ENCODE results near the gene EN1.

Gene EN1

DNA sequence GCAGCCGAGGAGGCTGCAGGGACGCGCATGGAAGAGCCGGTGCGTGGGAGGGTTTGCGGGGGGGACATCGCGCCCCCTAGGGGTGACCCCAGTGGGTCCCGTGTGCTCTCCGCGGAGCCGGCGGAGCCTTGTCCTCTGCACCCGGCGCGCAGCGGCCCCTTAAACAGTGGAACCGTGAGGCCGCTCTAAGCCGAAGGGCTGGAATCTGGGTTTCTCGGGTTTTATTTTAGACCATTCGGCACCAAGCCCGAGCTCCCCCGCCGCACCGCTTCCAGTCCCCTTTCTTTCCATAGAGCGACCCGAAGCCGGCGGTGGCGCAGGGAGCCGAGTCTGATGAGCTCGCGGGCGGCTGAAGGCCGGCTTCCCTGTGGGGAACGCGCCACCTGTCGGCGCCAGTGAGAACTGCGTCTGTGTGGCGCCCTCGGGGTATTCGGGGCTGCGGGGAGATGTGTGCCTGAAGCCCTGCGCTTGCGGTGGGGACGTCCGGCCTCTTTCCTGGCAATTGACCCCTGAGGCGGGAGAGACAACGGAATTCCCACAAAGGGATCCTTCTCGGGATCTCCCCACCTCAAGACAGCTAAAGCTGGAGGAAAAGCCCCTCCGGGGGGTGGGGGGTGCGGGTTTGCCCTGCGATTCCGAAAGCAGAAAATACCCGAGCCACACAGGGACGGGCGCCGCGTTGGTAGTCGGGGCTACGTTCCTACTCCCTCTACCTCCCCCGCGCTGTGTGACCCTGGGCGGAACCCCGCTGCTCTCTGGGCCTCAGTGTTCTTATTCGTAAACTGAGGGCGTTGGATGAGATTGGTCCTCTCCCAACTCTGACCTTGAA, 8.2 kb upstream of the EN1 start:
- DNase-seq (ENCODE audit: low read depth): peak; percentile 69

DNA sequence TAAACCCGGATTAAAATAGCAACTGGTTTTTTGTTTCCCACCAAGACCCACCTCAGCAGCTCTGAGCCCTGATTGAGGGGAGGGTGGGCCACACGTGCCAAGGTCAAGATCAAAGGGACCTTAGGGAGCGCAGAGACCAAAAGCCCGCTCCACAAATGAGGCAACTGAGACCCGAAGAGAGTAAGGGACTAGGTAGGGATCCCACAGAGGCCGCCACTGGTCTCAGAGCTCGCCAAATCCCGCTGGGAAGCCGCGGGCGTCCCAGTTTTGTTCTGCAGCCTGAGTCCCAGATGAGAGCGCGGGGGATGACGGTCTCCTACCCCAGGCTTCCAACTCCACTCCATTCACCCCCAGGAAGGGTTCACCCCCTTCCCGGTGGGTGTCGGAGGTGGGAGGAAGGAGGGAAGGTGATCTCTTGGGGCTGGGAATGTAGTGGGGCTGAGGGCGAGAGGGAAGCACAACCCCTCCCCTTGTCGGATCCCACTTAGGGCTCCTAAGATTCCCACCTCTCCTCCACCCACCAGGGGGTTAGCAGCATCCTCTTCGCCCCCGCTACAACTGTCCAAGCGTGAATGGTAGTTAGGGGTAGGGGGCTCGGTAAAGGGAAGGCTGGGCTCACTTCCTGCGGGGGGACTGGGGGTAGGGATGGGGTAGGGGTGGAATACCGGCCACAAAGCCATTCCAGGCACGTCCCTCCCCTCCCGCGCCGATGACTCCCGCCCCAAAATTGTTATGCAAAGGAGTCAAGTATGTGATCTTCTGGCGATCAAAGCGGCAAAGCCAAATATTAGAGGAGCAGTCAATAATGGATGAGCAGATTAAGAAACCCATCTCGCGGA, 7.3 kb upstream of the EN1 start:
- no peak for DNase-seq (ENCODE audit: low read depth)

DNA sequence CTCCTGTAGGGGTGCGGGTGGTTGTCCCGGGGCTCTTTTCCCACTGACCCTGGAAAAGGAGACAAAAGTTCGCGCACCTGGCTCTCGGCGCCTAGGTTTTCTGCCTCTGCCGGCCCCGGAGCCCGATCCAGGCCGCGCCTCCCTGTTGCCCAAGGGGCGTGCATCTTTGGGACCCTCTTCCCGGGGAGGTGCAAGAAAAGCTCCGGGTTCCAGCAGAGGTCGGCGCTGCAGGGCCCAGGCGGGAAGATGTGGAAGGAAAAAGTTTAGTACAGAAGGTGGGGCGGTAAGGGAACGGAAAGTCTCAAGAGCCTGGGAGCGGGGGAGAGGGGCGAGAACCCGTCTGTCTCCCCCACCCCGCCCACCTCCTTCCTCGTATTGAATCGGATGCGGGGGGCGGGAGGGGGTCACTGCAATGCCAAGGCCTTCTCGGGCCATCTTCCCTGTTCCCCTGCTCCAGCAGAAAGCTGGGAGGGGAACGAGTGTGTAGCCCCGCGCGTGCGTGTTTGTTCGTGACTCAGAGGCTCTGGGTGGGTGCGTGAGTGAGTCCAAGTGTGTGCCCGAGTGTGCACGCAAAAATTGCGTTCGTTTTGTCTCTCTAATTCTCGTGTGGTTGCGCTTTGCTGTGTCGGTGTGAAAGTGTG, 6.3 kb upstream of the EN1 start:
- no peak for DNase-seq (ENCODE audit: low read depth)

DNA sequence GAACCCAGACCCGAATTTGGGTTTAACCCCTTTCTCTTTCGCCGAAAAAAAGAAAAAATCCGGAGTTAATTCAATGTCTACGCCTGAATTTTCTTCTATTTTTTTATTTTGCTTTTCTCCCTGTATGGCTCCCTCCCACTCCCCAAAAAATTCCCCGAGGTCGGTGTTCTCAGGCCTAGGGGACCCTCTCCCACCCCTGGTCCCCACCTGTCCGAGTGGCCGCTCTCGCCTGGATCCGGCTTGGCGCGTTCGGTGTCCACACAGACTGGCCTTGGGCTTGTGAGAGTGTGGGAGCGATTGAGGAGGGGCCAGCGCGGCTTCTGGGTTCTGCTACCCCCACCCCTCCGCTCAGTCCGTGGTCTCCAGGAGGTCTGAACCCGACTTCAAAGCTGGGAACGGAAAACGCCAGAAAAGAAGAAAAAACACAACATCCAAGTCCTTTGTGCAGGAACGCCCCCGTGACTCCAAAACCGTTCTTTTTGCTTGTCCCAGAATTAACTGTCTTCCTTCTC, 5.7 kb upstream of the EN1 start:
- no peak for DNase-seq (ENCODE audit: low read depth)

DNA sequence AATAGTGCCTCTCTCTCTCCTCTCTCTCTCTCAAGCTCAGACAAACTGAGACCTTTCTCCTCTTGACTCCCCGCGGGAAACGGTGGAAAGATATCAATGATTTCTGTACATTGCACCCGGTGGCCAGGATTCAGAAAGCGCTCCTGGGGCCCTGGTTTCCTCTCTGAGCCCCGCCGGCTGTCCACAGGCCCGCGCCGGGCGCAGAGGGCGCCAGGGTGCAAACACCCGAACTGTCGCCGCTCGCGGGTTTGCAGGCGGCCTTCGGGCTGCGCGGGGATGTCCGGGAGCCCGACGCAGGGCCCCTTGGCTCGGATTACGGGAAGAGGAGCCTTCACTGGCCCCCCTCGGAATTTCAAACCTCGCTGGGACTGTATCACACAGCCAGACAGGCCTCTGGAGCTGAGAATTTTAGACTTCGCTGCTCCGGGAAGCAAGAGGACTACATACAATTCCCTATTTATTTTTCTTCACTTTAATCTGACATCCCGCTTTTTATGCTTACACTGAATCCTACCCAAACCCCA, 5.2 kb upstream of the EN1 start:
- DNase-seq (ENCODE audit: low read depth): no peak

DNA sequence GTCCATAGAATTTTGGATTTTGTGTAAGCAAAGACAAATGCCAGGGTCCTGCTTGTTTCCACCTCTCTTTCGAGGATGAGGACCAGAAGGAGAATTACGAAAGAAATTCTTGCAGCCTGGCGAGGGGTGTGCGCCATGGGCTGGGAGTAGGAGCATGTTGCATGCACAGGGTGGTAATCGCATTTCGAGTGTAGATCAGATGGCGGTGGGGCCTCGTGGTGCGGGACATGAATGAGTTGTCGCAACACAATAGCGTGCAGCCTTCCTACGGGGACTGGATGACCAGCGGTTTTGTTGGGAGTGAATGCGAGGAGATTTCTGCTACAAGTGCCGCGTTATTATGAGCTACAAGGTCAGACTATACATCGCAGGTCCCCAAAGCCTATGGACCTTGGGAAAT, 4.2 kb upstream of the EN1 start:
- DNase-seq (ENCODE audit: low read depth): no peak

DNA sequence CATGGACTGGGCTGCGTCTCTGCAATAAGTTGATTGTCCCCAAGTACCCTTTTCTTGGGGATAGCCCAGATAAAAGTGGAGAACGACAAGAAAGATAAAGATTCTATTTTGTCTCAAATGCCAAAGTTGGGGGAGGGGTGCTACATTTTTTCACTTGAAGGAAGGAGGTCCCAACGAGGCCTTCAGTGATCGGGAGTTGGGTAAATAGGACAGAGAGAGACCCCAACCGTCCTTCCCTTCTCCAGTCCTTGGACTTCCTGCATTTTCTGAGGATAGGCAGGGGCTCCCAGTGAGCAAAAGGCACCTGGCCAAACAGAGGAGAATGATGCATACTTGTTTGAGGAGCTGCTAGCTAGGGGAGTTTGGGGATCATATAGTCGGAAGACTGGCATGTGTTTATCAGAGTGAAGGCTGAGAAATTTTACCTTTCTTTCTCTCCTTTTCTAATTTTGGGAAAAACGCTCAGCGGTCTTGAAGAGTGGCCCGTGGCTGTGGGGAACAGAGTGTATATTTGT, 3.5 kb upstream of the EN1 start:
- DNase-seq (ENCODE audit: low read depth): no peak

DNA sequence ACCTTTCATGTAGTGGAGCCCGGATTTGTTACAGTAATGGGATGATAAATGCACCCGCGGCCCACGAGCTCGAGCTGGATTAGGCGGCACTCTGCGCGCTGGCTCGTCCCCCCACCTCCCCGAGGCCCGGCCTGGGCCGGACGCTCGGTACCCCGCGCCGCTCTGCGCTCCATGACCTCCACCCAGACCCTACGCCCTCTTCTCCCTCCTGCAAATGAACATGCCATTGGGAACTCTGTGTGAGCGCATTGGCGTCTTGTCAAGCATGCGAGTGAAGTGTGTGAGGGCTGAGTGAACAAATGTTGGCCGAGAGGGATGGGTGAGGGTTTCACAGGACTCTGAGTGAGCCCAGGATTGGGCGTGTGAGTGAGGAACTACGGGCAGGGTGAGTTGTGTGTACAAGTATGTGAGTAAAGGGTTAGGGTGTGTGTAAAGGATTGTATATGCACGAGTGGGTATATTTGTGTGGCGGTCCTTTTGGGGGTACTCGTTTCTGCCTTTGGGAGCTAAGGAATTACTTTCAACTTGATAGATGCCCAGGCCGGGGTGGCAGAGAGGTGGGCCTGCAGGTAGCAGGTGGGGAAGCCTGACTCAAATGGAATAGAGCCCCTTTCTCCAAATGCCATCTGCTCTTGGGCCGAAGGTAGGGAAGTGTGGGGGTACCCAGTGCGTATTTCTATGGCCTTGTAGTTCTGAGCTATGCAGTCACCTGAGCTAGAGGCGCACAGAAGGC, 2.9 kb upstream of the EN1 start:
- no peak for DNase-seq (ENCODE audit: low read depth)

DNA sequence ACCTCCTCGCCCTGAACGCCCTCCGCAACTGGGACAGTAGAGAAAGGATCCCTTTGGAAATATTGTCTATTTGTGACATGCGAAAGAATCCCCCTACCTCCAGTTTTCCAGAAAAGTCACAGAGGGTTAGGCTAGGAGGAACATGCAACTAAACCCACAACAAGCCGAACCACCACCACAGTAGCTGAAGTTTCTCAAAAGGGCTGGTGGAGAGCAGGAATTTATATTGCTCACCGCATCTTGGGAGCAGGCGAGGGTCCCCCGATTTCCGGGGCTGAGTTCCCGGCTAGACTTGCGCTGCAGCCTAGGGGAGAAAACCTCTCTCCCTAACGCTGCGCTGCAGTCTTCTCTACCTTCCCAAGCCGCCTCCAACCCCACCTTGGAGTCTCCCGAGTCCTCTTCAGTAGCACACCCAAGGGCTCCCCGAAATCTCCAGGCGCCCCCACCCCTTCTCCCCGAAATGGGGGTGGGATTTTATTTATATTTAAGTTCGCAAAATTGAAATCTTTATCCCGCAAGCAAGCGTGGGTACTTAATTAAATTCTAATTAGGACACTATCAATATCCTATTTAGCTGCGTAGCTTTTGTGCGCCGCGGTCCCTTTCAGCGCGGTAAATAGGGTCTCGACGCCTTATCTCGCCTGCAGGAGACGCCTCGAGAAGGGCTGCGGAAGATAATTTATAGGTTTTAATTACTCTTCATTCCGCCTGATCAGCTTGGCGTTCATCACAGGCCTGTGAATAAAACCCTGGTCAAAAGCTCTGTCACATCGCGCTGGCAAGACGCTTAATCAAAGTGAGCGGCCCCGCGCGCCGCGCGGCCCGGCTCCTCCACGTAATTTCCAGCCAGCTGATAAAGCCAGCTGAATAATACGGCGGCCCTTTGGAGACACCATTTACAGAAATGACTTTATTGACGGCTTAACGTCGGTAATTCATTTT, 2.0 kb upstream of the EN1 start:
- DNase-seq (ENCODE audit: low read depth): no peak

DNA sequence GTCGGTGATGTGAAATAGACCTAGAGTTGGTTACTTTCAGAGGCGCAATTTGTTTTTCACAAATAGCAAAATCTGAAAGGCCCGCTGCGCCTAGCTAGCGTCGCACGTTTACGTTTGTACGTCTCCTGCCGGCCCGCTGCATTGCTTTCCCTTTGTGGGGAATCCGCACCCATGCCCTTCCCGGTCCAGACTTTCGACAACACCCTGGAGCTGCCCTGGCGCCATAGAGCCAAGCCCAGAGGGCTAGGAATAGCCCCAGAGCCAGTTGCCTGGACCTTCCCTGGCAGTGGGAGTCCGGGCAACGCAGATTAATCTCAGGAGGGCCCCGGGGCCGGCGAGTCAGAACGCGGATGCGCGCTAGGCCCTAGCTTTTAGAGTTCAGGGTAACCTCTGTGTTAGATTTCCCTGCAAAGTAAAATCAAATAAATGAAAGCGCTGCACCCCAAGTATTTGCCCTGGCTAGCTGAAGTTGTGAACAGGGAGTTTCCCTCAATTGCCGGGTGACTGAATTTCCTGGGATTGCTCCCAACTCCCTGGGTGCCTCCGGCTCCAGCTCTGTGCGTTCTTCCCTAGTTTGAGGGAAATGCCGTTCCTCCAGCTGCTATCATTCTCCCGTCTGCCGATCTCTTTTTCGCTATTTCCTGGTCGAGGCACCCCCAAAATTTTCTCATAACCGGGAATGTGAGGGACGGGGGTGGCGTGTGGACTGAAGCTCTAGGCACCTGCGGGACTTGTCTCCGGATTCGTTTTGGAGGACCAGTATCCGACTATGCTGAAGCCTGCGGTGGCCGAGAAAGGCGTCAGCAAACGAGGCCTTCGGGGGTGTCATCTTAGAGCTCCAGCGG, 1.2 kb upstream of the EN1 start:
- DNase-seq (ENCODE audit: low read depth): no peak

DNA sequence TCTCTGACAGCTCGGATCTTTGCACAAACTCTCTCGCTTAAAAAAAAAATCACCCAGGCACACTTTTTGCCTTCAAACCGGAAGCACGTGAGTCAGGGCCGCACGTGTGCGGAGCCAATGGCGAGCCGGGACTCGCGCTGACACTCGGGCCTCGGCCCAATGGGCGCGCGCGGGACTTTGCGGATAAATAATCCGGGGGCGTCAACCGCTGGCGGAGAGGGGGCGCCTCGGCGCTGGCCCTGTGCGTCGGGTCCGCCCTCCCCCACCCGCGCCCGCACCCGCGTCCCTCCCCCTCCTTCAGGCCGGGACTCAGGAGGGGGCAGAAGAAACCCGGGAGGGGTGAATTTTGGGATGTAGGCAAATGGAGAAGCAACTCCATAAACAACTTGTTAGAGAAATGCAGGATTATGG, 319 bp upstream of the EN1 start:
- DNase-seq (ENCODE audit: low read depth): no peak

DNA sequence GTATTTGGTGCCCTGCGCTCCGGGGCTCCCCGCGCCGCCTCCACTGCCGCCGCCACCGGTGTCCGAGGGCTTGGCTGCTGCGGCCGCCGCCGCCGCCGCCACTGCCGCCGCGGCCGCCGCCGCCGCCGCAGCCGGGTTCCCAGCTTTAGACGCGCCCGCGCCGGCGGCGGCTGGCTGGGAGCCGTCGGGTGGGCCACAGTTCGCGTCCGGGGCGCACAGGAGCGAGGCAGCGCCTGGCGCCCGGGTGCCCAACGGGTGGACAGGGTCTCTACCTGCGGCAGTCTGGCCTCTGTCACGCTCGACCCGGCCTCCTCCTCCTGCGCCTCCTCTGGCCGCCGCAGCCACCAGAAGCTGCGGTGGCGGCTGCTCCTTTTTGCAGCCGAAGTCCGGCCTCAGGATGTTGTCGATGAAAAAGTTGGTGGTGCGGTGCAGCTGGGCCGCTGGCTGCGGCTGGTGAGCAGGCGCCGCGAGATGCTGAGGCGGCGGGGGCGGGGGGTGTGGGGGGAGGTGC, 951 bp downstream of the EN1 start:
- DNase-seq (ENCODE audit: low read depth): no peak

DNA sequence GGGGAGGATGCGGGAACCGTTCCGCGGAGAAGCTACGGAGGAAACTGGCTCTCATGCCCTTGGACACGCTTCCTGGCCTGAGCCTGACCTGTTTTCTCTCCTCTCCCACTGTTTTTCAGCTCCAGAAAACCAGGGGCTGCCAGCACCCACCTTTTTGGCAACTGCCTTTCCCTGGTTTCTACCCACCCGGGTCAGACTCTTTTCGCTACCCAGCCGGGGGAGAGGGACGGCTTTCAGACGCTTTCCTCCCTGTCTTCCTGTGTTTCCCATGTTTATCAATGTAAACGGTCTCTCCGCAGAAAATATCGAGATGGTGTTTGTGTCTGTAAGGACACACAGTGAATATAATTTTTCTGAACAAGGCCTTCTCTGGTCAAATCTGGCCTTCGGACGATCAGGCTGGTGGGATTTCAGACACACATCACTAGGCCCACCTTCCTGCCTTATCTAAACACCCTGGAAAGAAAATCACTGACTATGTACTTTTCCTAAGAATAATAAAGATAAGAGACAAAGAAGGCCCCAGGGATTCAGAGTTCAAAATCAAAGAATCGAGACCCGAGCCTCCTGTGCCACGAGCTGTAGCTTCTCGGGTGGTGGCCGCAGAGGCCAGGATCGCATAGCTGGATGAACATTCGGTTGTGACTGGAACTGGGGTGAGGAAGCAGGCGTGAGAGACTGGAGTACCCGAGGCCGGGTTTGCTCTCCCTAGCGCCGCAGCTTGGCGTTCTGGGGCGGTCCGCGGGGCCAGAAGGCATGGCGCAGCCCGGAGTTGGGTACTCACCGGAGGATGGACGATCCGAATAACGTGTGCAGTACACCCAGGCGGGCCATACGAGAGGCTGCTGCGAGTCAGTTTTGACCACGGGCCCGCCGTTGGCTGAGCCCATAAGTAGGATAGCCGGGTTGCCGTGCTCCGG, 1.7 kb downstream of the EN1 start:
- no peak for DNase-seq (ENCODE audit: low read depth)

DNA sequence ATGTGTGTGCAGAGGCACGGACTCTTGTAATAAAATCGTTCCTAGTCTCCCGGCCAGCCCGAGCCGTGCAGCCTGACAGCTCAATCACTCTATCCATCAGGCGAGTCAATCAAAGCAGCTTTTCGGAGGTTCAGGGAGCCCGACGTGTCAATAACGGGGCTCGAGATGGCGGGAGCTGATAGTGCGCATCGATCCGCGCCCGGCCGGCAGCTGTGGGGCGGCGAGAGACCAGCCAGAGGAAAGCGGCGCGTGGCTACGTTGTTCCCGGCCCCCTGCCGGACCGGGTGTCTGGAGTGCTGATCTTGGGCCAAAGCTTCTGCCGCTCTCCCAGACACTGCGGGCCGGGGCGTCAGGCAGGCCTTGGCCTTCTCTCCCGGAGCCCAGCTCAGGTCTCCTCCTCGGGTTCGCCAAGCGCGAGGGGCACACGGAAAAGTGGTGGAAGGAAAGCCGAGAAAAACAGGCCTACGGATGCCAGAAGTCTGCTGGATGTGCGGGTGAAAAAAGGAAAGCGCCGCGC, 2.4 kb downstream of the EN1 start:
- DNase-seq (ENCODE audit: low read depth): no peak

DNA sequence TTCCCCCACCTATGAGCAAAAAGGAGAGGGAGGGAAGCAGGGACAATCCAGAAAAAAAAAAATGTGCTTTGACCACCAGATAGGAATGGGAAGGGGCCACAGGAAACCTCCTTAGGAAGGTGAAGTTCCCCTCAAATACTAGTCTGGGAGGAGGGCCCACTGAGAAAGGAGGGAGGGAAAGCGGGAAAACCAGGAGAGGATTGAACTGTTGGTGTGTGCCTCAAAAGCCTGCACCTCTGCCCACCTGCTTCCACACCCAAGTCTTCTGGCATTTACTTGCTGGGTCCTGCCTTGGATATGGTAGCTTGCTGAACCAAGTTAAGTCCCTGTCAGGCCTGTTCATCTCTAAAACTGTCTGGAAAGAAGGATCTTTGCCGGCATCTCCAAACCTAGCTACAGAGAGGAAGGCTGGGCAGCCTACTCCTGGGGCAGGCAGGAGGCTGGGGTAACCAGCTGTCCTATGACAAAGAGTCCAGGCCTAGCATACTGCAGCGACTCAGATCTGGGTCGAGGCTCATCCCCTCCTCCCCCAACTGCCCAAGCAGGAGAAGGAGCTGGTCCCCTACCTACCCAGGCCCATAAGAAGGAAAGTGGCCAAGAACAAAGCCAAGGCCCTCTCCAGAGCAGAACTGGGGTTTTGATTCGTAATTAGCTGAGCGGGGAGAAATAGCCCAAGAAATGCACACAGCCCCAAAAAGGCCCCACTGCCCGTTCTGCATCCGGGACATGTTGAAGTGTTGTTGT, 3.0 kb downstream of the EN1 start:
- DNase-seq (ENCODE audit: low read depth): no peak

DNA sequence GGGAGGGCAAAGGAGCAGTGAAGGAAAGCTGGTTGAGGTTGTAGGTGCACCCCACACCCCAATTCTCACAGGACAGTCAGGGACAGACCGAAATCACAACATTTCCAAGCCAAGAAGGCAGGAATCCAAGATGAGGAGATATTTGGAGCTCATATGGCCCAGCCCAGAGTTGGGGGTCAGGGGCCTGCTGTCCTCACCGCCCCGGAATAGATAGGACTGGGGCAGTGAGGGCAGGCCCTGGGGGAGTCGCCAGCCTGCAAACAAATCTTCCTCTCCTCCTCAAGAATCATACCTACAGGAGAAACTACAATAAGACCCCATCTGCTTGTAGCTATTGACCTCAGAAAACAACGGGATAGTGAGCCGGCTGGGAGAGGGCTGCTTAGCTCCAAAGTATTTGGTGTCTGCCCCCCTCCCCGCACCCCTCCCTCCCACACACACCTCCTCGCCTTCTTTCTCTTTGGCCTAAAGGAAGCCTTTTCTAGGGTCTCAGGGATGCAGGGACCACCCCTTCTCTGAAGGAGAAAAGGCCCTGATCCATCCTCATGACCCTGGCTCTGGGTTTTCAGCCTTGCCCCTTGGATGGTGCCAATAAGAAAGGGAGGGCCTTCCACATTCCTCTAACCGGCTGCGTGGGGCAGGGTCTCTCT, 3.8 kb downstream of the EN1 start:
- DNase-seq (ENCODE audit: low read depth): no peak
